K562 (cell line): Measurements from ENCODE around the gene ZNF48. TPM values are rescaled to one million over a fixed set of nuclear protein-coding genes. Genes with fewer than 3 reads are reported as not detected.

Experiments used
- FOXA1 ChIP-seq: fragments of 450-650 bp; IDR thresholded peaks from 2 replicates; pipeline ENCODE4 v1.6.1; 2016; ENCODE audit warnings: mild to moderate bottlenecking, borderline replicate concordance
- HDAC6 ChIP-seq: IDR thresholded peaks from 2 replicates; pipeline ENCODE4 v1.6.1; 2012; ENCODE audit warnings: low read depth, mild to moderate bottlenecking, control low read depth, inconsistent platforms, low read length, moderate library complexity
- MGA ChIP-seq: fragments of 450-650 bp; IDR thresholded peaks from 2 replicates; pipeline ENCODE4 v1.6.1; 2016; ENCODE audit warnings: mild to moderate bottlenecking, moderate library complexity
- SMARCA5 ChIP-seq: fragments of 450-650 bp; IDR thresholded peaks from 2 replicates; pipeline ENCODE4 v1.6.1; 2016
- UBTF ChIP-seq, 2 experiments: IDR thresholded peaks; 2 replicates each; pipeline ENCODE4 v1.6.1; 2012; ENCODE audit warnings: improper control_type of control experiment in 2 of 2, low read depth in 2 of 2, low read length in 2 of 2, borderline replicate concordance in 1 of 2
- polyA plus RNA-seq, 8 experiments: library from polyadenylated mRNA; depleted of rRNA in 4 of 8; stranded (reverse) in 5 of 8; unstranded in 3 of 8; fragments of >200 nt; fragmentation: Nextera tagmentation in 2 of 8; fragmentation: Illumina TruSeq in 1 of 8; extraction: Ambion mirVana in 2 of 8; extraction: Trizol in 1 of 8; gene quantifications; 2 replicates each; pipeline versions ENCODE4 v1.2.1 to v1.2.3, GENCODE V29; 2011 to 2014; ENCODE audit warnings: inconsistent platforms in 1 of 8, missing spikeins in 1 of 8
- total RNA-seq, 7 experiments: library from RNA; depleted of rRNA in 6 of 7; stranded (reverse); fragments of >200 nt in 6 of 7; fragmentation: Illumina TruSeq in 2 of 7; extraction: Trizol in 2 of 7; gene quantifications; 2 replicates each; pipeline versions ENCODE4 v1.2.1 to v1.2.3, GENCODE V29; 2011 to 2021; ENCODE audit warnings: low replicate concordance in 1 of 7

ZNF48 gene
- total and polyA plus RNA-seq, 9 of the 15 experiments (the other 6 are each of a cell fraction or from before 2014, with no cell fraction given): 0.38 to 11.6 (median 4.7) TPM

GRCh38 chr16:30429678-30430427, 34.6 kb downstream of the ZNF48 start, which contains the start of gene DCTPP1 (continued):
- TF ChIP-seq MGA (peak; percentile 71), FOXA1 (no peak), SMARCA5 (no peak), HDAC6 (no peak), UBTF (IDR thresholded peaks at IDR 0.05; ENCODE audit: borderline replicate concordance in 1 of 2, low read depth in 2 of 2, low read length in 2 of 2) (peak in 1 of 2 experiments; percentile 71; a peak in 1 of 4 replicates)
